HG02938 (cell line): ENCODE data around the gene NPLOC4.
"Not testable (repeated sequence)": the region's sequence is repeated elsewhere in the genome, so short reads cannot be mapped to it uniquely, and the experiment has no call there.

Experiments
- ATAC-seq: cut with Tn5 transposase; IDR thresholded peaks from one replicate; pipeline ENCODE4 v1.9.1; 2021; ENCODE audit warnings: mild to moderate bottlenecking, moderate library complexity; ENCODE audit not compliant: unreplicated experiment

The NPLOC4 gene

DNA sequence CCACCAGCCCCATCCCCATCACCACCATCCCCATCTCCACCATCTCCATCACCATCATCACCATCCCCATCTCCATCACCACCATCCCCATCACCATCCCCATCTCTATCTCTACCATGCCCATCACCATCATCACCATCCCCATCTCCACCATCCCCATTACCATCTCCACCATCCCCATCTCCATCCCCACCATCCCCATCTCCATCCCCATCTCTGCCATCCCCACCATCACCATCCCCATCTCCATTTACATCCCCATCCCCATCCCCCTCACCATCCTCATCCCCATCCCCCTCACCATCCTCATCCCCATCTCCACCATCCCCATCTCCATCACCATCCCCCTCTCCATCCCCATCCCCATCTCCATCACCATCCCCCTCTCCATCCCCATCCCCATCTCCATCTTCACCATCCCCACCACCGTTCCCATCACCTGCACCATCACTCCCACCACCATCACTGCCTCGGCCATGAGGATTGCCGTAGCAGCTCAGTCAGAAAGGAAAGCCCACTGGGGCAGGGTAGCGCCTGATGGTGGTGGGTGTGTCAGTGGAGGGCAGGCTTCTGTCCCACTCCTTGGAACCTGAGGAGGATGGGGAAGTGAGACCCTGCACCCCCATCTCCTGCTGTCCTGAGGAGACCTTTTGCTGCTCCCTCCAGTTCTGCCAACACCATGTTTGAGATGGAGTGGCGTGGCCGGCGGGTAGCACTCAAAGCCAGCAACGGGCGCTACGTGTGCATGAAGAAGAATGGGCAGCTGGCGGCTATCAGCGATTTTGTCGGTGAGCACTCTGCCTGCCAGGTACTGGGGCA is 101.2 kb downstream of the NPLOC4 start:
- ATAC-seq, result no peak

DNA sequence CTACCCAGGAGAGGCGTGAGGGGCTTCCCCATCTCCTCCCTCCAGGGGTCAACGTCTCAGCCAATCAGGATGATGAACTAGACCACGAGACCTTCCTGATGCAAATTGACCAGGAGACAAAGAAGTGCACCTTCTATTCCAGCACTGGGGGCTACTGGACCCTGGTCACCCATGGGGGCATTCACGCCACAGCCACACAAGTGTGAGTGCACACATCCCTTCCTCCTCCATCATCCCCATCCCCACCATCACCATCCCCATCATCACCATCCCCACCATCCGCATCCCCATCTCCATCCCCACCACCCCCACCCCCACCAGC is 101.9 kb downstream of the NPLOC4 start:
- no peak for ATAC-seq

DNA sequence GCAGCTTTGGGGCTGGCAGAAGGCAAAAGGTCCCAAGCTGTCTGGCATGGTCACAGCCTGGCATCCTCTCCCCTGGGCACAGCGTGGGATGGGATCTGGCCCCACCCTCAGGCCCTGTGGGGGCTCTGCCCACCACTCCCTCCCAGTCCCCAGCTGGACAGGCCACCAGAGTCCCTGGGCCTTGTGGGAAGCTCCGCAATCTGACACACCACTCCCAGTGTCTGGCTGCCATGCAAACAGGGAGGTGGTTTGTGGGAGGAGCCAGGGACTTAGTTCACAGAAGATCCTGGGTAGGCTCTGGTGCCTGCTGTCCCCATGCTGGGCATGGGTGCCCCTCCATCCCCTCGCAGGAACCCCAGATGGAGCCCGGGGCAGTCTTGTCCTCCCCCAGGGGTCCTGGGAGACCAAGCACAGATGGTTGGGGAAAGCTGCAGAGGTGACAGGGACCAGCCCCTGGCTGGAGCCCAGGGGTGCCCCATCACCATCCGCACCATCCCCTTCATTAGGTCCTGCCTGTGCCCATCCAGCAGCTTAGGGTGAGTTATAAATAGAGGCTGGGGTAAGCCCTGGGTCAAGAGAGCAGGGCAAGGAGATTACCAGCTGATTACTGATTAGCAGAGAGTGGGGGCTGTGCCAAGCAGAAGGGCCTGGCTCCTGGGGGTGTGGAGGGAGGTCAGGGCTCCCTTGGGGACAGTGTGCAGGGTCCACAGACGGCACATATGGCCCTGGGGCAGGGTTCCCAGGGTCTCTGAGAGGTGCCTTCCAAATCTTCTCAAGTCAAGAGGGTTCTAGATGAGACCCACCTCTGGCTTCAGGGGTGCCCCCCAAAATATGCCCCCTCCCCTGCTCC is 102.5 kb downstream of the NPLOC4 start:
- no peak for ATAC-seq

DNA sequence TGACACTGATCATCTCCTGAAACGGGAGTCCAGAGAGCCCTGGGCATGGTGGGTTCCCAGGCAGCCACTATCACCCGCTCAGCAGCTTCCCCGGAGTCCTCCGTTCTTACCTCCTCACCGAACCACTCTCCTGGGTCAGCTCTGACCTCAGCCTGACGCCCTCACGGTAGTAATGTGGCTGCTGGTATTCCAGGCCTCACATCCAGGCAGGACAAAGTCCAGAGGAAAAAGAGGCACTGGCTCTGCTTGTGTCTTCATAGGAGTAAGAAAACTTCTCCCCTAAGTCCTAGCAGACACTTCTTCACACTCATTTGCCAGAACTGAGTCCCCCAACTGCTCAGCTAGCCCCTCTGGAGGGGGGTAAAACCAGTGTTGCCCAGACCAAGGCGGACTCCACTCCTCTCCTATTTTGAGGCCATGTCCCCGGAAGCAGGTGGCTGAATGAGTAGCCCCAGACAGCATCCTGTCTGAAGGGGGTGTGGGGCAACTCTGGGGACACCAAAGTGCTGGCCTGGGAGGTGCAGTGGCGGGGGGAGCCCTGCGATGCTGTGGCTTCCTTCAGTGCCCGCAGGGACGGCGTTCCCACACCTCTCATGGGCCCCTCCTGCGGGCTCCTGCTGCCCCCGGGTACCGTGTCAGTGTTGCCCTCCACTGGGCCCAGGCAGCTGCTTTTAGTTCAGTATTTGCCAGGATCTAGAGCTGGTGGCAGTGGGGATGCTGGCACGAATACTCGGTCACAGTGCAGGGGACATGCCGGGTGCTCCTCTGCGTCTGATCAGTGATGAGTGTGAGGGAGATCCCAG is 103.4 kb downstream of the NPLOC4 start:
- ATAC-seq, result no peak

DNA sequence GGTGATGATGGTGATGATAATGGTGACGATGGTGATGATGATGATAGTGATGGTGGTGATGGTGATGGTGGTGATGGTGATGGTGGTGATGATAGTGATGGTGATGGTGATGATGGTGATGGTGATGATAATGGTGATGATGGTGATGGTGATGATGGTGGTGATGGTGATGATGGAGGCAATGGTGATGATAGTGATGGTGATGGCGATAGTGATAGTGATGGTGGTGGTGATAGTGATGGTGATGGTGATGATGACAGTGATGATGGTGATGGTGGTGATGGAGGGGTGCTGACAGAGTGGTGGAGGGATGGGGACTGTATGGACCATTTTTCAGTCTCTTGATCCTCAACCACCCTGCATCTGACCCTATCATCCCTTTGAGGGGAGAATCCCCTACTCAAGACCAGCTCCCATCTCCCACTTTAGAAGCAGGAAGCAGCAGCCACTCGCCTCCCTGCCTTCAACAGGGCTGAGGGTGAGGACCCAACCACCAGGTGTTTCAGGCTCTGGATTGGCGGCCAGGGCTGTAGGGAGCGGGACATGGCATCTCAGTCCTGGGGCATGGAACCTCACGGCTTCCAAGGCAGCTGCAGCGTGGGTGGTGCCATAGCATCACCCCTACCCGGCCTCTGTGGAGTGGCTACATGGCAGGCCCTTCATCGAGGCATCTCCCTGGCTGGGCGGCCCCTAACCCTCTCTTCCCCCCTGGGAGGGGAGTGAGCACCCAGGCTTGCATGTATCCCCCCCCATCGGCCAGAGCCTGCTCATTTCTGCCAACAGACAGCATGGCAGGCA is 104.2 kb downstream of the NPLOC4 start:
- ATAC-seq, result no peak

DNA sequence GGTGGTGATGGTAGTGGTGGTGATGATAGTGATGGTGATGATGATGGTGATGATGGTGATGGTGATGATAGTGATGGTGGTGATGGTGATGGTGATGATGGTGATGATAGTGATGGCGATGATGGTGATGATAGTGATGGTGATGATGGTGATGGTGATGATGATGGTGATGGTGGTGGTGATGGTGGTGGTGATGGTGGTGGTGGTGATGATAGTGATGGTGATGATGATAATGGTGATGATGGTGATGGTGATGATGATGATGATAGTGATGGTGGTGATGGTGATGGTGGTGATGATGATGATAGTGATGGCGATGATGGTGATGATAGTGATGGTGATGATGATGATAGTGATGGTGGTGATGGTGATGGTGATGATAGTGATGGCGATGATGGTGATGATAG is 104.9 kb downstream of the NPLOC4 start:
- ATAC-seq, result not testable (repeated sequence)

DNA sequence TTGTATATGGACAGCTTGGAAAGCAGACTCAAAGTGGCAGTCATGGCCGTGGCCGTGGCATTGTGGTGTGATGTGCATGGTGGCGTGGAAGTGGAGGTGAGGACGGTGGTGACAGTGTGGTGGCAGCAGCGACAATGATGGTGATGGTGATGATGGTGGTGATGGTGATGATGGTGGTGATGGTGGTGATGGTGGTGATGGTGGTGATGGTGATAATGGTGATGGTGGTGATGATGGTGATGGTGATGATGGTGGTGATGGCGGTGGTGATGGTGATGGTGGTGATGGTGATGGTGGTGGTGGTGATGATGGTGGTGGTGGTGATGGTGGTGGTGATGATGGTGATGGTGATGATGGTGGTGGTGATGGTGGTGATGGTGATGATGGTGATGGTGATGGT is 105.9 kb downstream of the NPLOC4 start:
- not testable (repeated sequence) for ATAC-seq

DNA sequence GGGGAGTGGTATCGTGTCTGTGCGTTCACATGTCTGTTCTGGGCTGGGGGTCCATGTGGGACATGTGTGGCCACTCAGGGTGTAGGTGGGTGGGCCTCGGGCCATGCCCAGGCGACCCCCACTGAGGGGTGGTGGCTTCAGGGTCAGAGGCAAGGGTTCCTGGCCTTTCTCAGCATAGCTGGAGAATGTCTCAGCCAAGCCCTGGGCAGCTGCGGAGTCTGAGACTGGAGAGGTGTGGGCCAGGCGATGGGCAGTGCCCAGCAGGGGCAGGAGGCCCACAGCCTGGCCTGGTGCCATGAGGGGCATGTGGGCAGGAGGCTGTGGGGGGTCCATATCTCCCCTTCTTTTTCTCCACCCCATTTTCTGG is 107.5 kb downstream of the NPLOC4 start:
- no peak for ATAC-seq

DNA sequence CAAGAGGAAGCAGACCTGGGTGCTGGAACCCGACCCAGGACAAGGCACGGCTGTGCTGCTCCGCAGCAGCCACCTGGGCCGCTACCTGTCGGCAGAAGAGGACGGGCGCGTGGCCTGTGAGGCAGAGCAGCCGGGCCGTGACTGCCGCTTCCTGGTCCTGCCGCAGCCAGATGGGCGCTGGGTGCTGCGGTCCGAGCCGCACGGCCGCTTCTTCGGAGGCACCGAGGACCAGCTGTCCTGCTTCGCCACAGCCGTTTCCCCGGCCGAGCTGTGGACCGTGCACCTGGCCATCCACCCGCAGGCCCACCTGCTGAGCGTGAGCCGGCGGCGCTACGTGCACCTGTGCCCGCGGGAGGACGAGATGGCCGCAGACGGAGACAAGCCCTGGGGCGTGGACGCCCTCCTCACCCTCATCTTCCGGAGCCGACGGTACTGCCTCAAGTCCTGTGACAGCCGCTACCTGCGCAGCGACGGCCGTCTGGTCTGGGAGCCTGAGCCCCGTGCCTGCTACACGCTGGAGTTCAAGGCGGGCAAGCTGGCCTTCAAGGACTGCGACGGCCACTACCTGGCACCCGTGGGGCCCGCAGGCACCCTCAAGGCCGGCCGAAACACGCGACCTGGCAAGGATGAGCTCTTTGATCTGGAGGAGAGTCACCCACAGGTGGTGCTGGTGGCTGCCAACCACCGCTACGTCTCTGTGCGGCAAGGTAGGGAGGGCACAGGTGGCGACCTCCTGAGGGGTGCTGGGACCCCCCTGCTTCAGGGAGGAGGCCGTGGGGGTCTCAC is 108.1 kb downstream of the NPLOC4 start:
- ATAC-seq, result no peak

DNA sequence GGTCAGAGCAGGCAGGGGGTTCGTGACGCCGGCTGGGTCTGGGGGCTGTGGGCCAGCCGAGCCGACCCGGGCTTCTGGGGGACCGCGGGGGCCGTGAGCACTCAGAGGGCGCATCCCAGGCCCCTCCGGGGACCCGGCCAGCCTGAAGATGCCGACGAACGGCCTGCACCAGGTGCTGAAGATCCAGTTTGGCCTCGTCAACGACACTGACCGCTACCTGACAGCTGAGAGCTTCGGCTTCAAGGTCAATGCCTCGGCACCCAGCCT is 108.6 kb downstream of the NPLOC4 start:
- no peak for ATAC-seq

DNA sequence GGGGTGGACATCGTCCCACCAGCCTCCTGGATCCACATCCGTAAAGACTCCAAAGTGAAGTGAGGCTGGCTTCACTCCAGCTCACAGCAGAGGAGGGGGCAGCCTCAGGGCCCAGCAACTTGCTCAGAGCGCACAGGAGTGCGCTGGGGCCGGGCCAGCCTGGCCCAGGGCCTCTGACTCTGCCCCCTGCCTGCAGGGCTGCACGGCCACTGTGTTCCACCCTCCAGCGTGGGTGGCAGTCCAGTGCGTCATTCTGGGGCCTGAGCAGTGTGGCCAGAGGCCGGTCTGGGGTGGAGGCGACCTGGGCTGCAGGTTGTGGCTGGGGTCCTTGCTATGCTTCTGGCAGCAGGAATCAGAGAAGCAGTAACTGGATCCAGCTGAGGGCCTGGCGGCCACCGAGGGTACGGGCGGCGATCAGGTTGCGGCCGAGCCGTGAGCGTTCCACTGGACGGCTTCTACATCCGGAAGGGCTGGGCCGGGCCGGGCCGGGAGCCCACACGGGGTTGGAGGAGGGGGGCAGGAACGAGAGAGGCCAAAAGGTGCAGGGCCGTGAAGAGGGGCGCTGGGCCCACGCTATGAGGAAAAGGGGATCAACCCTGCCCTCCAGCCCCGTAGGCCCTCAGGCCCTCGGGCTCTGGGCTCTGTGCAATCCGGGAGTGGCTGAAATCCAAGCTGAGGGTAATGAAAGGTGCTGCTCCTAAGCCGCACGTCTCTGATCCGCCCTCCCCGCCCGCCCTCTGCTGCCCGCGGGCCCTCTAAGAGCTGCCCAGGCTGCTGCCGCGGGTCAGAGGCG is 109.1 kb downstream of the NPLOC4 start, which contains the start of gene FSCN2:
TSS of gene FSCN2 (plus strand) at position 787 of the 793 bp plus-strand sequence. CDS start 155 bp downstream, outside the sequence.
- no peak for ATAC-seq

DNA sequence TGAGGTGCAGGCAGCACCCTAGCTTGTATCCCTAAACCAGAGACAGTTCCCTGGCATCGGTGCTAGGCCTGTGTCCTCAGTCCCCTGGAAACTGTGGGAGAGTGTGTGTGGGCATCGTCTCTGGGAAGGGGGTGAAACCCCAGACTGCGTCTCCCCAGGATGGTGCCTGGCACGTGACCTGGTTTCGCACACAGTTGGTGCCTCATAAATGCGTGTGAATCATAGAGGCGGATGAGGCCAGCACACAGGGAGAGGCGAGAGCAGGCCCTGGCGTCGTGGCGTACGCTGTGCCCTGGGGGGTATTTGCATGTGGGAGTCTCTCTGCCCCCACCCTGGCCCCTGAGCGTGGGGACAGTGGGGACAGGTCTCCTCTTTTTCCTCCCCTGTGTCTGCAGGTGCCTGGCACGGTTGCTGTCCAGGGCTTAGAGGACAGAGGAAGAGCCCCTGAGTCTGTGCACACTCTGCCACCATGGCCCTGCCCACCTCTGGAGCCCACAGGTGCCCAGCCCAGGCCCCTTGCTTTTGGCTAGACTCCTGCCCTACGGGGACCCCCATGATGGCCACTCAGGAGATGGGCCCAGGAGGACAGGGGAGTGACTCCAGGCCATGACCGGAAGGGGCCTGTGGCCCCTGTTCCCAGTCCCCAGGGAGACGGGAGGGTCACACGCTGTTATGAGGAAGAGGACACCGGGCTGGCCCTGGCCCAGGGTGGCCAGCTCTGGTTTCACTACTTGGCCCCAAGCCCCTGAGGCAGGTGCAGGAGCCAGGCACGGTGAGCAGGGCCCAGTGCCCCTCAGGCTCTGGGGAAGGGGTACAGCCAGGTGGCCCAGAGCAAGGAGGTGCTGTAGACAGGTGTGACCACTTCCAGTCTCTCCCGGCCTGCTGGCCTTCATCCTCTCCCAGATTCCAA is 110.0 kb downstream of the NPLOC4 start:
- no peak for ATAC-seq

DNA sequence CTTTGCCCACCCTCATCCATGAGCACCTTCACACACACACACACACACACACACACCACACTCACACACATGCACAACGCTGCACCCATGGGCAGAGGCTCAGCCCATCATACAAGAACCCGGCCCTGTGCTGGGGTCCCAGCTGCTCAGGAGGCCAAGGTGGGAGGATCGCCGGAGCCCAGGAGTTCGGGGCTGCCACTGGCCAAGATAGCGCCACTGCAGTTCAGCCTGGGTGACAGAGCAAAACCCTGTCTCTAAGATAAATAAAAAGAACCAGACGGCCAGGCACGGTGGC is 112.1 kb downstream of the NPLOC4 start:
- ATAC-seq, result no peak

DNA sequence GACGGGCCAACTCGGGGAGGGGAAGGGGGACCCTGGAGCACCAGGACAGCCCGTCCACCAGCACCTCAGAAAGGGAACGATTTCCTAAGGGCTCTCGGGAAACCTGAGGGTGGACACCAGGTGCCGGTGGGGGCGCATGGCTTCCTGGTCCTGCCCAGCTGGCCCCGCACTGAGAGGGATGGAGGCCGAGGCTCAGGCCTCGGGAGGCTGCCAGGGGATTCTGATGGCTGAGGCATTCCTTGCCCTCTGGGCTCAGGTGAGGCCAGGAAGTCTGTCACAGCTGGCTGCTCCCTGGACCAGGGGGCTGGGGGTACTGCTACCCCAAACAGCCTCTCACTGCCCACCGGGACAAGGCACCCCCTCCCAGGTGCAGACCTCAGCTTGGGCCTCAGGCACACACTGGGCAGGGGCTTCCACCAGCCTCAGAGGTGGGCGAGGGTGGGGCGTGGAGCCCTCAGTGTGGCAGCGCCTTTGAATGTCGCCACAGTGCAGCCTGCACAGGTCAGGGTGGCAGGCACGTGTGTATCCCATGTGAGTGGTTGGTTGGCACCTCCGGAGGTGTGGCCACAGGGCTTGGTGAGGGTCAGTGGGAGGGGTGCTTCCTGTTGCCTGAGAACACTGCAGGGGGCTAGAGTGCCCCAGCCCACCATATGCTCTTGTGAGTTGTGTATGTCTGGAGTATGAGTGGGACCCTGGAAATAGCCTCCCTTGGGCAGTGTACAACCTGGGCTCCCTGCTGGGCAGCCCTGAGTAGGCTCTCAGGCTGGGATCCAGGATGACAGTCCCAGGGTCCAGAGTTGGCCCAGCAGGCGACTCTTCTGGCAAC is 112.7 kb downstream of the NPLOC4 start:
- ATAC-seq, result no peak

DNA sequence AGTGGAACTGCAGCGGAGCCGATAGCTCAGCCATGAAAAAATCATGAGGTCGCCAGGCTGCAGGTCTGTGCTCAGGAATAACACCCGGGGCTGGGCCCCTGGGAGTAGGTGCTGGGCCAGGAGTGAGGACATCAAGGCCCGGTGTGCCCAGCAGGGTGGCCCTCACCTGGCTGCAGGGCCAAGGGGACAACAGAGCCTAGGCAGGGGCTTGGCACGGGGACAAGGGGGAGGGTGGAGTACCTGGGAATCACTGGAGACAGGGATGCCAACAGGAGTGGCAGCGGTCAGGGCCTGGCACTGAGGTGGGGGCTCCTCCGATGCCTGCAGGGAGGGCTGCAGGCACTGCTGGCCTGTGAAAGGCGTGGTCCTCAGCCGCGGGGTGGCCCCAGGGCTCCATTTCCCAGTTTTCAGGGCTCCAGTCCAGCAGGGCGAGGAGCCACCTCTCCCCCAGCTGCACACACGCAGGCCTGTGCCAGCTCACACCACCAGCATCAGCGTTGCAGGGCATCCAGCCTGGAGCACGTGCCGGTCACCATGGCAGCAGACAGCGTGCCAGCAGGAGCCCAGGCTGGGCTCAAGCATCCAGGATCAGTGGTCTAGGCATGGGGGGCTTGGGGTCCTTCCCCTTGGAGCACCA is 113.4 kb downstream of the NPLOC4 start:
- ATAC-seq, result no peak

DNA sequence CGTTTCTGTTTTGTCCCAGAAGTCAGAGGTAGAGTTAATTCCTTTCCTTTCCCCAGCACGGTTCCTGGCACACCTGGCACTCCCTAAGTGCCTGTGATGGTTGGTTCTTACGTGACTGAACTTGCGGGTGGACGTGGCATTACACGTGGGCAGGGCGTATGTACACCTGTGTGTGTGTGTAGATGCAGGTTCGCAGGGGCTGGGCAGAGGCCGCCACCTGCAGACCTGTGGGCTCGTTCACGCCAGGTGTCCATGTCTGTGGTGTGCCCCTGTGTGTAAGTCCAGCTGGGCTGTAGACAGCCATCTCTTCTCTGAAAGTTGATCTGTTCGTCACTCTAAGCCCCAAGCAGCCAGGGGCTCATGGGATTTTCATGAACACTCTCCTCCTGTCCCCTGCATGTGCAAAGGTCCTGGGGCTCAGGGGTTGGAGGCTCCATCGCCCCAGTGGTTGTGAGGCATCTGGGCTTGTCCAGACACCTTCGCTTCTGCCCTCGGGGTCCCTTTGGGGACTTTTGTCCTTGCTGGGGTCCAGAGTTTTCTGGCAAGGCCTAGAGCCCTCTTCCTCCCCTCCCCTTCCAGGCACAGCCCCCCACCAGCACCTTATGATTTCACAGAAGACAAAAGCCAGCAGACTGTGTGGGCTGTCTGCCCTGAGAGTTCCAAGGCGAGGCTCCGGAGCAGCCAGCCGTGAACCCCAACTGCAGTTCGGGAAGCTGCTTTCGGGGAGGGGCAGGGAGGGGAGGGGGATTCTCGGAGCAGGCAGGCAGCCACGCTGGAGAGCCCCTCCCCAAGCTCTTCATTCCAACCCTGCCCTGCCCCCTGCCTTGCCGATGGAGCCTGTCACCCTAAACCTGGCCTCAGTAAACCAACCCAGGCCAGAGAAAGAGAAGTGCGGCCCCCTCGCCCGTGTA is 114.2 kb downstream of the NPLOC4 start:
- ATAC-seq, result no peak
